Activated CD8-positive, alpha-beta memory T cell treated with anti-CD3 and anti-CD28 coated beads, Interleukin-2, amount 50 U/mL, for 1 hour (primary cell): Measurements from ENCODE around the gene PRRX2.

Experiments
- DNase-seq: peaks from one replicate; pipeline ENCODE4 v3.0.0-alpha.2; 2020; ENCODE audit errors: extremely low read depth

The PRRX2 gene

DNA sequence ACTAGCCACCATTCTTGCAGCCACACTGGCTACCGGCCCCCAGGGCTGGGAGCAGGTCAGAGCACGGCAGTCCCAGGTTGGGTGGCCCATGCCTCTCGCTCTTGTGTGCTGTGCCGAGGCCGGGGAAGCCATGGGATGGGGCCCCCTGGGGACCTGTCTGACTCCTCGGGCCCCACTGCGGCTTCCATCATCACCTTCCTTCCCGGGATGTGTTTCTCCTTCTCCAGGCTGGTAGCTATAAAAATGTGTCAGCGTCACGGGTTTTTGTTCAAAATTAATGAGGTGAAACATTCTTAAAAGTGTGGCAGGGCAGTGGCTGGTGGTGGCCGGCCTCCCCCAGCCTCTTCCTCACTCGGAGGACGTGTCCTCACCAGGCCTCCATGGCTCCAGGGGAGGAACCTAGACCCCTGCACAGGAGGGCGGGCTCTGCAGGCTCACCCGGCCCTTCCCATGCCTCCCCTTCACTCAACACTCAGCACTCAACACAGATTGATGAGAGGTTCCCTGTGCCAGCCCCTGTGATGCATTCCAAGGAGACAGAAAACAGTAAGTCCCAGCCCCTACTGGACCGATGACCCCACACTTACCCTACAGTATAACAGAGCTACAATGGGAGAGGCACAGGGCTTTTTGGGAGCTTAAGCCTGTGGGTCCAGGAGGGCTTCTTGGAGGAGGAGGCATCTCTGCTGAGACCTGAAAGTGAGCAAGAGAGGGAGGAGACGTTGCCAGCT is 44.2 kb downstream of the PRRX2 start:
- no peak for DNase-seq

DNA sequence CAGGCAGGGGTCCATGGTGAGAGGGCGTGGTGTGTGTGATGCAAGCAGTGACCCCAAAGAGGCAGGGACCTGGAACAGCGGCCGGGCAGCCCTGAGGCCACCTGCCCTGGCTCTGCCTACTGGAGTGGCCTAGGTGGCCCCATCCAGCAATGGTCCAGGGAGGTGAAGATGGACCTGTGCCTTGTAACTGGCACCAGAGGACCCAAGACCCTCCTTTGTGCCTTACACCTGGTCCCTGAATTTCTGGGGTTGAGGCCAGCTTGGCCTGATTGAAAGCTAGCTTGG is 44.7 kb downstream of the PRRX2 start:
- no peak for DNase-seq

GRCh38 chr9:129712634-129713401 is 47.4 kb downstream of the PRRX2 start:
- no peak for DNase-seq

GRCh38 chr9:129713402-129713679 is 47.9 kb downstream of the PRRX2 start:
- no peak for DNase-seq

DNA sequence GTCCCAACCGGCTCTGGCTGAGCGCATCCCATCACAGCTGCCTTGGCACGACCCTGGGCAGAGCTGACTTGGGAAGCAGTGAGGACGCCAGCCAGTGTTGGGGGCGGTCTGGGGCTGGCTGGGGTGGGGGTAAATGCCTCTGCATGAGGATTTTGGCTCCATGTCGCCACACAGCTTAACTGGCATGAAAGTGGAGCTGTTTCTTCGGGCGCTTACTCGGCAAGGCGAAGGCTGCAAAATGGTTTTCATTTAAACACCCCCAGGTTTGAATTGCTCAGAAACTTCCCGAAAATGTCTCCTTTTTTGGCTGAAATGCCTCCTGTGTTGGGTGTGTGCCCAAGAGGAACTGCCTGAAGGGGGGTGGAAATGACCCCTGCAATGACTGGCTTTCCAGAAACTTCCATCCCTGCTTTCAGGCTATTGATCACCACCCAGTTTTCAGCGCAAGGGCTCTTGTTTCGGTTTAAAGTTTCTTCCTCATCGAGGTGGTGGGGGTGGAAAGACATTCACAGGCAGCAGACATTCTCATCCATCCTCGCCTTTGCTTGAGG is 49.1 kb downstream of the PRRX2 start:
- no peak for DNase-seq

DNA sequence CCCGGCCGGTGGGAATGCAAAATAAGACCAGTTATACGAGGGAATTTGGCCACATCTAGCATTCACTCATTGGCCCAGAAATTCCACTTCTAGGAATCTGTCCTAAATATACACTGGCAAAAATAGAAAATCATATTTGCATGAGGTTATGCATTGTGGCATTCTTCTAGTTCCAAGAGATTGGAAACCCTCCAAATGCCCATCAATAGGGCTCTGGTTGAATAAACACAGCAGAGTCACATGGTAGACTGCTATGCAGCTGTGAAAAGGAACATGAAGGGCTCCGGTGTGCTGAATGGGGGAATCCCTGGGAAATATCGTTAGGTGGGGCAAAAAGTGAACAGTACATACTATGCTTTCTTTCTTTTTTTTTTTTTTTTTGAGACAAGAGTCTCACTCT is 50.6 kb downstream of the PRRX2 start:
- no peak for DNase-seq

DNA sequence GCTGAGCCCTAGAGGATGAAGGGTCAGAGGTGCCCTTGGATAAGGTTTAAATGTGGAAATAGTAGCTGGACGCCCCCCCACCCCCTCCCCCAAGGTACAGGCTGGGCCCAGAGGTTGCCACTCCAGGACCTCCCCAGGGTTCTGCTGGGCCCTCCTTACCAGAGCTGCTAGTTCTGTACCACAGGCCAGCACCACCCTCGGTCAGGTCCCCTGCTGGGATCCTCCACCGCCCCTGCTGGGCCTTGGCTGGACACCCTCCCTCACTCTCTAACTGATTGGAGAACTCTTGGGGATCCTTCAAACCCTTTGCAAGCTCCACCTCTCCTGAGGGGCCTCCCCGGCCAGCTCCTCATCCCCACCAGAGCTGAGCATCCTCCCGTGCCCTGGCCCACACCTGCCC is 52.5 kb downstream of the PRRX2 start:
- no peak for DNase-seq

- no peak for DNase-seq
Observed at GRCh38 chr9:129718647-129719046, 53.2 kb downstream of the PRRX2 start.

GRCh38 chr9:129719135-129719534 is 53.7 kb downstream of the PRRX2 start:
- DNase-seq, result no peak

DNA sequence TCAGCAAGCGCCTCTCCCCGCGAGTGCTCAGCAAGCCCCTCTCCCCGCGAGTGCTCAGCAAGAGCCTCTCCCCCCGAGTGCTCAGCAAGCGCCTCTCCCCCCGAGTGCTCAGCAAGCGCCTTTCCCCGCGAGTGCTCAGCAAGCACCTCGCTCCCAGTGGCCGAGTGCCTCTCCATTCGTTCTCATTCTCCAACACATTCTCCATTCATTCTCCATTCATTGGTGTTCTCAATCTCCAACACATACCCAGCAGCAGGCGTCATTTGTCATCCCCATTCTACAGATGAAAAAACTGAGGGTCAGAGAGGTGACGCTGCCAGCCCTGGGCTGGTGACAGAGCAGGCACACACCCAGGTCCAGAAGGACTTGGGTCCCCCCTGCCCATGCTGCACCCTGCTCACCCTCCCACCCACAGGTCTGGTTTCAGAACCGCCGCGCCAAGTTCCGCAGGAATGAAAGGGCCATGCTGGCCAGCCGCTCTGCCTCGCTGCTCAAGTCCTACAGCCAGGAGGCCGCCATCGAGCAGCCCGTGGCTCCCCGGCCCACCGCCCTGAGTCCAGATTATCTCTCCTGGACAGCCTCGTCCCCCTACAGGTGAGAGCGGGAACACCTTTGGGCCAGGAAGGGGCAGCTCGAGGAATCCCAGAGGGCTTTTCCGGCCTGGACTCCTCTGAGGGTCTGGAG is 54.9 kb downstream of the PRRX2 start:
- no peak for DNase-seq

- no peak for DNase-seq
Observed at GRCh38 chr9:129720865-129721545, 55.6 kb downstream of the PRRX2 start.

- DNase-seq, result no peak
Observed at GRCh38 chr9:129722913-129723312, 57.5 kb downstream of the PRRX2 start.

GRCh38 chr9:129724456-129725190 is 59.2 kb downstream of the PRRX2 start:
- DNase-seq, result no peak

- no peak for DNase-seq
Observed at GRCh38 chr9:129725795-129726251, 60.4 kb downstream of the PRRX2 start.

GRCh38 chr9:129726322-129727160 is 61.1 kb downstream of the PRRX2 start:
- DNase-seq, result peak; percentile 4

DNA sequence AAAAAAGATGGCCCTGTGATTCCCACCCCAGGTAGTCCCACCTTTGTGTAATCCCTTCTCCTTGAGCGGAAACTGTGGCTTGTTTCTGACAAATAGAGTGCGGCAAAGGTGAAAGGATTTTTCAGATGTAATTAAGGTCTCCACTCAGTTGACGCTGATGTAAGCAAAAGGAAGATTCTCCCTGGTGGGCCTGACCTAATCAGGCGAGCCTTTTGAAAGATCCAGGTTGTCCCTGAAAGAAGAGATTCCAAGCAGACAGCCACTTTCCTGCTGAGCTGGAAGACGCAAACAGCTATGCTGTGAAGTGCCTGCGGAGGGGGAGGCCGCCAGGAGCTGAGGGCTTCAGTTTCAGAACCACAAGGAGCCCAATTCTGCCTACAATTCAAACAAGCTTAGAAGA is 63.3 kb downstream of the PRRX2 start:
- DNase-seq, result no peak

DNA sequence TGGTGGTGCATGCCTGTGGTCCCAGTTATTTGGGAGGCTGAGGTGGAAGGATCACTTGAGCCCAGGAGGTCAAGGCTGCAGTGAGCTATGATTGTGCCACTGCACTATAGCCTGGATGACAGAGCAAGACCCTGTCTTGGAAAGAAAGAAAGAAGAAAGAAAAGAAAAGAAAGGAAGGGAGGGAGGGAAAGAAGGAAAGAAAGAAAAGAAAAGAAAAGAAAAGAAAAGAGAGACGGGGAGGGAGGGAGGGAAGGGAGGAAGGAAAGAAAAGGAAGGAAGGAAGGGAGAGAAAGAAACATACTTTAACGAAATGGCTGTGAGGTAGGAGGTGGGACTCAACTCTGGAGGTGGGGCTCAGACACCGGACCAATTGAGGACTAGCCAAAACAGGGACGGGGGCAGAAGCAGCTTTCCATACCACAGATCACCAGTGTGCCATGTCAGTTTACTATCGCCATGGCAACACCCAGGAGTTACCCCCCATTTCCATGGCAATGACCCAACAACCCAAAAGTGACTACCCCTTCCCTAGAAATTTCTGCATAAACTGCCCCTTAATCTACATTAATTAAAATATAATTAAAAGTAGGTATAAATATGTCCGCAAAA is 66.1 kb downstream of the PRRX2 start:
- DNase-seq, result no peak

- no peak for DNase-seq
Observed at GRCh38 chr9:129732100-129732499, 66.7 kb downstream of the PRRX2 start.

GRCh38 chr9:129732946-129733631 is 67.6 kb downstream of the PRRX2 start:
- no peak for DNase-seq

GRCh38 chr9:129733632-129733953 is 68.1 kb downstream of the PRRX2 start:
- DNase-seq, result no peak
